Neutrophil (primary cell): ENCODE data around the gene ANTXR2.
"Not testable (repeated sequence)": the region's sequence is repeated elsewhere in the genome, so short reads cannot be mapped to it uniquely, and the experiment has no call there.

Experiments used
- H3K27ac ChIP-seq: fragments of 200-600 bp; sonication (generic); 2 replicates; pipeline ENCODE4 v1.5.1; 2016; ENCODE audit warnings: mild to moderate bottlenecking, moderate library complexity
- H3K27me3 ChIP-seq: fragments of 200-600 bp; sonication (generic); 2 replicates; pipeline ENCODE4 v1.6.0; 2016; ENCODE audit warnings: mild to moderate bottlenecking
- H3K36me3 ChIP-seq: fragments of 200-600 bp; sonication (generic); 2 replicates; pipeline ENCODE4 v1.5.1; 2017
- H3K4me1 ChIP-seq, 2 experiments: fragments of 200-600 bp in 1 of 2; sonication (generic) in 1 of 2; 1 replicate in 1 of 2; 2 replicates in 1 of 2; pipeline versions ENCODE4 v1.5.1 to v1.6.1; 2013 to 2016; ENCODE audit warnings: low read depth in 1 of 2, low read length in 1 of 2, mild to moderate bottlenecking in 1 of 2, moderate library complexity in 1 of 2; ENCODE audit not compliant: control insufficient read depth in 1 of 2, insufficient read depth in 1 of 2
- H3K4me3 ChIP-seq, 2 experiments: fragments of 200-600 bp in 1 of 2; sonication (generic) in 1 of 2; 1 replicate in 1 of 2; 2 replicates in 1 of 2; pipeline ENCODE4 v1.5.1; 2013 to 2016; ENCODE audit warnings: low read depth in 1 of 2, low read length in 1 of 2, mild to moderate bottlenecking in 1 of 2, moderate library complexity in 1 of 2
- H3K9me3 ChIP-seq: fragments of 200-600 bp; sonication (generic); 2 replicates; pipeline ENCODE4 v1.5.1; 2016
- TF ChIP-seq, protein P1 (sequence below): fragments of 200-600 bp; sonication (generic); IDR thresholded peaks from 2 replicates; pipeline ENCODE4 v1.5.1; 2016; ENCODE audit warnings: antibody characterized with exemption

The ANTXR2 gene

DNA sequence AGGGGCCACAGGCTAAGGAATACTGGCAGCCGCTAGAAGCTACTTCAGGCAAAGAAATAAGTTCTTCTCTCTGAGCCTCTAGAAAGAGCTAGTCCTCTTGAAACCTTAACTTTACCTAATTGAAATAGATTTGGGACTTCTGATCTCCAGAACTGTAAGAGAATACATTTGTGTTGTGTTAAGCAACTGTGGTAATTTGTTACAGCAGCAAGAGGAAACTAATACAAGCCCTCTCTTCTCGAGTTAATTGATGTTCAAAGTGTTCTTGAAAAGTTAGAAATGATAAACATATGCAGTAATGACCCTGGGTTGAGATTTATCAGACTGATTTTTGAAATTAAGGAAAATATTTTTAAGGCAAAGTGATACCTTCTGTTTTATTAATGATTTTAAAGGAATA lies 172.8 kb downstream of the ANTXR2 start:
- TF ChIP-seq, protein P1, sequence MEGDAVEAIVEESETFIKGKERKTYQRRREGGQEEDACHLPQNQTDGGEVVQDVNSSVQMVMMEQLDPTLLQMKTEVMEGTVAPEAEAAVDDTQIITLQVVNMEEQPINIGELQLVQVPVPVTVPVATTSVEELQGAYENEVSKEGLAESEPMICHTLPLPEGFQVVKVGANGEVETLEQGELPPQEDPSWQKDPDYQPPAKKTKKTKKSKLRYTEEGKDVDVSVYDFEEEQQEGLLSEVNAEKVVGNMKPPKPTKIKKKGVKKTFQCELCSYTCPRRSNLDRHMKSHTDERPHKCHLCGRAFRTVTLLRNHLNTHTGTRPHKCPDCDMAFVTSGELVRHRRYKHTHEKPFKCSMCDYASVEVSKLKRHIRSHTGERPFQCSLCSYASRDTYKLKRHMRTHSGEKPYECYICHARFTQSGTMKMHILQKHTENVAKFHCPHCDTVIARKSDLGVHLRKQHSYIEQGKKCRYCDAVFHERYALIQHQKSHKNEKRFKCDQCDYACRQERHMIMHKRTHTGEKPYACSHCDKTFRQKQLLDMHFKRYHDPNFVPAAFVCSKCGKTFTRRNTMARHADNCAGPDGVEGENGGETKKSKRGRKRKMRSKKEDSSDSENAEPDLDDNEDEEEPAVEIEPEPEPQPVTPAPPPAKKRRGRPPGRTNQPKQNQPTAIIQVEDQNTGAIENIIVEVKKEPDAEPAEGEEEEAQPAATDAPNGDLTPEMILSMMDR: no peak
- Histone ChIP-seq H3K27me3 (no peaks in the 10 kb centered on the region), H3K36me3 (peaks cover 2% of the 10 kb centered on the region), H3K4me1 (peaks cover 1 to 11% of the 10 kb centered on the region in 2 experiments), H3K4me3 (no peak overlapping the region), H3K27ac (peak overlapping the region; percentile 14), H3K9me3 (no peaks in the 10 kb centered on the region)

DNA sequence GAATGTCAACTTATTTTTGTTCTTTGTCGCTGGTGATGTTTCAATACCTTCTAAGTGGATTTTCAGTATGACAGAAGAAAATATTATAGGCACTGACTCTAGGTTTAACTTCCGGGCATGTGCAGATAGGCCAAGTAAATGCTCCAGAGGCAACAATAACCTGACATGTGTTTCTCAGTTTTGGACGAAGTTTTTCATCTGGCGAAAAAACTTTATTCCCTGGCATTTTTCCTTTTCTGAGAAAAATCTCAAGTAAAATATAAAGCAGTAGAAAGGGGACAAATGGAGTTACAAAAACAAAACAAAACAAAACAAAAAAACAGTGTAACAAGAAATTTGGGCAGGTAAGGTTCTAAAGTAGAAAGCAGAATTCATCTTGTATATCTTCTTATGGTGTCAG lies 173.5 kb downstream of the ANTXR2 start:
- Histone ChIP-seq H3K4me1 (peaks cover 0 to 4% of the 10 kb centered on the region in 2 experiments), H3K36me3 (no peaks in the 10 kb centered on the region), H3K4me3 (no peak overlapping the region), H3K27ac (peak overlapping the region; percentile 14), H3K9me3 (no peaks in the 10 kb centered on the region), H3K27me3 (no peaks in the 10 kb centered on the region)
- TF ChIP-seq, protein P1: no peak

DNA sequence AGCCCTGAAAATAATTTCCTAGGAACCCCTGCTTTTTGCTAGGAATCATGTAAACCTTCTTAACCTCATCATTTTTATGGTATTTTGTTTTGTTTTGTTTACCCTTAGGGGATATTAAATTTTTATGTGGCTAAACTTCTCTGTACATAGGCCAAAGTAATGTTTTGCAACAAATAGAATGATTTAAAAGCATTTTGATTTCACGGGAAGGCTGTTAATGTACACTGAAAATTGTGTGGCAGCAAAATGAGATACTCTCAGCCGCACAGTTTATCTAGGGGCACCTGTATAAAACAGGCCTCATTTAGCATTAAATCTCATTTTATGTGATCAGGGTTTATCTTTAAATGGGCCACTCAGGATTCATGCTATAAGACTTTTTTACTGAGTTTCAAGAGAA lies 175.0 kb downstream of the ANTXR2 start:
- Histone ChIP-seq H3K27ac (no peak overlapping the region), H3K27me3 (no peaks in the 10 kb centered on the region), H3K9me3 (no peaks in the 10 kb centered on the region), H3K36me3 (no peaks in the 10 kb centered on the region), H3K4me1 (no peaks in the 10 kb centered on the region), H3K4me3 (no peak overlapping the region)
- TF ChIP-seq, protein P1: no peak

DNA sequence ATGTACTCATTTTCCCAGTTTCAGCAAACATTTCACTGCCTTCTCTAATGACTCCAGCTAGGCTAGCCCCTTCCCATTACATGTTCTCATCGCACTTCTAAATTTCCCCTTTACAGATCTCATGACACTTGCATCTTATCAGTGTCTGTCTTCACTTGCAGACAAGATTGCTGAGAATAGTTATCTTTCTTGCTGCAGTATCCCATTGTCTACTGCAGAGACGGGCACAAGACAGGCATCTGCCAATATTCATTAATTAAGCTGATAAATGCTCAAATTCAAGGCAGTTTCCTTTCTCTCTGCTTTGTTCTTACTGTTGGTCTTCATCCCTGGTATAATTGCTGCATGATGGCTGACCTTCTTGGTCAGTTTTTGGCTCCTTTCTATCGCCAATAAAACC lies 175.9 kb downstream of the ANTXR2 start:
- H3K4me1 ChIP-seq: no peaks in the 10 kb centered on the region
- H3K36me3 ChIP-seq: no peaks in the 10 kb centered on the region
- no peak overlapping the region for H3K4me3 ChIP-seq
- H3K27ac ChIP-seq: no peak overlapping the region
- no peaks in the 10 kb centered on the region for H3K9me3 ChIP-seq
- TF ChIP-seq, protein P1: no peak
- no peaks in the 10 kb centered on the region for H3K27me3 ChIP-seq

DNA sequence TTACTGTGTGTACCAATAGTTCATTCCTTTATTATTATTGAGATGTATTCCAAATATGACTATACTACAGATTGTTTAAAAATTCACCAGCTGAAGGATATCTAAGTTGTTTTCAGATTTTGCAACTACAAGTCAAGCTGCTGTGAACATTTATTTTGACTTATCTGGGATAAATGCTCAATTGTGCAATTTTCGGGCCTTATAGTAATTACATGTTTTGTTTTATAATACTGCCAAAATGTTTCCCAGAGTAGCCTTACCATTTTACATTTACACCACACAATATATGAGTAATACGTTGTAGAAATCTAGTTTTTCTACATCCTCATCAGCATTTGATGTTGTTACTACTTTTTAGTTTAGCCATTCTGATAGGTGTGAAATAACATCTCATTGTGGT lies 179.6 kb downstream of the ANTXR2 start:
- TF ChIP-seq, protein P1: no peak
- no peak overlapping the region for H3K27ac ChIP-seq
- H3K4me3 ChIP-seq: no peak overlapping the region
- no peaks in the 10 kb centered on the region for H3K9me3 ChIP-seq
- H3K36me3 ChIP-seq: no peaks in the 10 kb centered on the region
- H3K27me3 ChIP-seq: no peaks in the 10 kb centered on the region
- no peaks in the 10 kb centered on the region for H3K4me1 ChIP-seq

DNA sequence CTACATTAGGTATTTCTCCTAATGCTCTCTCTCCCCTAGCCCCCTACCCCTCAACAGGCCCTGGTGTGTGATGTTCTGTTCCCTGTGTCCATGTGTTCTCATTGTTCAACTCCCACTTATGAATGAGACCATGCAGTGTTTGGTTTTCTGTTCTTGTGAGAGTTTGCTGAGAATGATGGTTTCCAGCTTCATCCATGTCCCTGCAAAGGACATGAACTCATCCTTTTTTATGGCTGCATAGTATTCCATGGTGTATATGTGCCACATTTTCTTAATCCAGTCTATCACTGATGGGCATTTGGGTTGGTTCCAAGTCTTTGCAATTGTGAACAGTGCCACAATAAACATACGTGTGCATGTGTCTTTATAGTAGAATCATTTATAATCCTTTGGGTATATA lies 184.0 kb downstream of the ANTXR2 start:
- H3K36me3 ChIP-seq, H3K4me3 ChIP-seq, H3K27me3 ChIP-seq, H3K4me1 ChIP-seq, H3K27ac ChIP-seq, H3K9me3 ChIP-seq: not testable (repeated sequence)
